IMR-90 (cell line): ENCODE data around the gene UNC5B. TPM values are rescaled to one million over a fixed set of nuclear protein-coding genes. Genes with fewer than 3 reads are reported as not detected.

Experiments
- ATAC-seq: fragments of 200-7000 bp; cut with Tn5 transposase; 2 replicates; pipeline ENCODE4 v1.9.1; 2020; ENCODE audit warnings: low read depth, mild to moderate bottlenecking, moderate library complexity
- BruUV-seq: library from RNA; stranded (reverse); fragments of 400-500 nt; replicated peaks from 2 replicates; lab custom pipeline; 2021; lab: Mats Ljungman, UMichigan
- CTCF ChIA-PET: fragments of 300-600 bp; formaldehyde crosslinking; extraction: SDS; loops from one replicate; lab custom pipeline; 2021; ENCODE audit warnings: antibody characterized with exemption; lab: Yijun Ruan, JAX
- POLR2A ChIA-PET: fragments of 300-600 bp; sonication (Branson Sonifier 250); formaldehyde crosslinking; loops from one replicate; lab custom pipeline; 2022; ENCODE audit warnings: antibody characterized with exemption; ENCODE audit not compliant: unreplicated experiment; lab: Charles Lee
- DNase-seq: peaks from one replicate; pipeline ENCODE4 v3.0.0; 2013
- H2AFZ ChIP-seq: replicated peaks from 2 replicates; pipeline ENCODE3; 2013; ENCODE audit warnings: low read length, mild to moderate bottlenecking; ENCODE audit not compliant: poor library complexity
- H2AK5ac ChIP-seq: 2 replicates; pipeline ENCODE4 v1.6.1; 2013; ENCODE audit warnings: low read depth, low read length, inconsistent platforms
- H2AK9ac ChIP-seq: replicated peaks from 2 replicates; pipeline ENCODE3; 2013; ENCODE audit warnings: mild to moderate bottlenecking, low read depth, low read length, moderate library complexity; ENCODE audit not compliant: poor library complexity
- H2BK120ac ChIP-seq: 2 replicates; pipeline ENCODE4 v1.6.1; 2013; ENCODE audit warnings: low read depth, low read length, inconsistent platforms
- H2BK15ac ChIP-seq: 3 replicates; pipeline ENCODE4 v1.6.1; 2013; ENCODE audit warnings: low read depth, low read length, inconsistent platforms
- H2BK20ac ChIP-seq: 2 replicates; pipeline ENCODE4 v1.6.1; 2013; ENCODE audit warnings: low read depth, mild to moderate bottlenecking, inconsistent platforms, low read length, moderate library complexity
- H2BK5ac ChIP-seq: 2 replicates; pipeline ENCODE4 v1.6.1; 2013; ENCODE audit warnings: mild to moderate bottlenecking, low read depth, low read length, inconsistent platforms; ENCODE audit not compliant: poor library complexity, severe bottlenecking
- H3K14ac ChIP-seq: replicated peaks from 2 replicates; pipeline ENCODE4 v1.6.1; 2013; ENCODE audit warnings: low read depth, low read length, inconsistent platforms
- H3K18ac ChIP-seq: 2 replicates; pipeline ENCODE4 v1.6.1; 2013; ENCODE audit warnings: low read depth, low read length, control low read depth
- H3K23ac ChIP-seq: 2 replicates; pipeline ENCODE4 v1.6.1; 2013; ENCODE audit warnings: low read depth, low read length, inconsistent platforms
- H3K27ac ChIP-seq: 2 replicates; pipeline ENCODE4 v1.5.1; 2013; ENCODE audit warnings: mild to moderate bottlenecking, control low read depth, low read length; ENCODE audit not compliant: insufficient read depth
- H3K27me3 ChIP-seq: 2 replicates; pipeline ENCODE4 v1.6.1; 2013; ENCODE audit warnings: low read length; ENCODE audit not compliant: control insufficient read depth, insufficient read depth
- H3K36me3 ChIP-seq: 2 replicates; pipeline ENCODE4 v1.6.1; 2013; ENCODE audit warnings: low read length, mixed read lengths; ENCODE audit not compliant: control insufficient read depth, insufficient read depth
- H3K4ac ChIP-seq: 2 replicates; pipeline ENCODE4 v1.6.1; 2013; ENCODE audit warnings: low read depth, low read length, inconsistent platforms
- H3K4me1 ChIP-seq: 2 replicates; pipeline ENCODE4 v1.6.1; 2013; ENCODE audit warnings: low read length, mixed read lengths; ENCODE audit not compliant: control insufficient read depth, insufficient read depth
- H3K4me2 ChIP-seq: 2 replicates; pipeline ENCODE4 v1.6.1; 2013; ENCODE audit warnings: low read depth, mild to moderate bottlenecking, control low read depth, low read length, moderate library complexity
- H3K4me3 ChIP-seq: 2 replicates; pipeline ENCODE4 v1.5.1; 2013; ENCODE audit warnings: low read depth, mild to moderate bottlenecking, control low read depth, low read length, moderate library complexity; ENCODE audit not compliant: insufficient read depth
- H3K56ac ChIP-seq: 2 replicates; pipeline ENCODE4 v1.6.1; 2013; ENCODE audit warnings: low read length, inconsistent platforms; ENCODE audit not compliant: insufficient read depth; ENCODE audit errors: extremely low read depth
- H3K79me1 ChIP-seq, 2 experiments: 2 replicates each; pipeline ENCODE4 v1.6.1; 2013; ENCODE audit warnings: low read length in 2 of 2, inconsistent platforms in 1 of 2, low read depth in 1 of 2
- H3K9ac ChIP-seq: 2 replicates; pipeline ENCODE4 v1.6.1; 2013; ENCODE audit warnings: low read depth, low read length, control low read depth
- H3K9me1 ChIP-seq: 2 replicates; pipeline ENCODE4 v1.6.1; 2013; ENCODE audit warnings: low read length, inconsistent platforms; ENCODE audit not compliant: insufficient read depth
- H3K9me3 ChIP-seq: 2 replicates; pipeline ENCODE4 v1.6.1; 2013; ENCODE audit warnings: low read length; ENCODE audit not compliant: control insufficient read depth, insufficient read depth
- H4K20me1 ChIP-seq: 2 replicates; pipeline ENCODE4 v1.6.1; 2013; ENCODE audit warnings: low read length, inconsistent platforms; ENCODE audit not compliant: insufficient read depth
- H4K5ac ChIP-seq: 2 replicates; pipeline ENCODE4 v1.6.1; 2013; ENCODE audit warnings: mild to moderate bottlenecking, low read depth, low read length, control low read depth
- H4K8ac ChIP-seq, 2 experiments: 2 replicates each; pipeline ENCODE4 v1.6.1; 2013; ENCODE audit warnings: low read depth in 2 of 2, low read length in 2 of 2, control low read depth in 1 of 2, inconsistent platforms in 1 of 2
- H4K91ac ChIP-seq: 2 replicates; pipeline ENCODE4 v1.6.1; 2013; ENCODE audit warnings: low read depth, low read length, inconsistent platforms; ENCODE audit not compliant: insufficient read depth
- CTCF ChIP-seq: conservative IDR thresholded peaks from 2 replicates; pipeline ENCODE4 v1.5.1; 2012; ENCODE audit warnings: mild to moderate bottlenecking, low read depth, low read length, improper control_type of control experiment
- NFE2L2 ChIP-seq: fragments of 150-350 bp; IDR thresholded peaks from 2 replicates; pipeline ENCODE4 v1.6.1; 2016; ENCODE audit warnings: low read depth, mild to moderate bottlenecking, low read length
- RAD21 ChIP-seq: IDR thresholded peaks from 2 replicates; pipeline ENCODE4 v1.6.1; 2012; ENCODE audit warnings: low read length, improper control_type of control experiment
- WGBS, 2 experiments: methylation state at CpG; one replicate each; pipeline versions ENCODE4 v1.1.5 to v1.1.7; 2013; ENCODE audit warnings: missing lambda C conversion rate in 2 of 2; ENCODE audit not compliant: insufficient read length in 1 of 2; ENCODE audit errors: extremely low coverage in 2 of 2; 5-methylcytosine and 5-hydroxymethylcytosine counted together
- dilution Hi-C: fragments of 300-500 bp; cut with HindIII; formaldehyde crosslinking; loops from one replicate; pipeline ENCODE4 v1.14.3; 2018; ENCODE audit warnings: low sequenced_read_pairs; ENCODE audit not compliant: unreplicated experiment
- in situ Hi-C: fragments of 300-500 bp; cut with MboI; formaldehyde crosslinking; loops from 3 replicates; pipeline ENCODE4 v1.14.3; 2019; ENCODE audit warnings: low sequenced_read_pairs, inconsistent platforms, mixed read lengths
- intact Hi-C: fragments of 100-400 bp; cut with micrococcal nuclease; formaldehyde crosslinking; loops from 2 replicates; pipeline ENCODE4 v1.10.0; 2022
- polyA plus RNA-seq, 3 experiments: library from polyadenylated mRNA; depleted of rRNA; stranded (reverse); fragments of >200 nt; gene quantifications; 2 replicates each; pipeline ENCODE4 v1.2.3, GENCODE V29; 2012; ENCODE audit warnings: low replicate concordance in 1 of 3
- total RNA-seq: library from RNA; depleted of rRNA; stranded (reverse); fragments of >200 nt; gene quantifications from 2 replicates; pipeline ENCODE4 v1.2.3, GENCODE V29; 2012

Gene UNC5B
- total and polyA plus RNA-seq, 2 of the 4 experiments (the other 2 are of a cell fraction): 1.6 to 4.2 TPM

- TF ChIP-seq RAD21: no peak
These were observed 132.0 kb downstream of the UNC5B start (continued) for GRCh38 chr10:71344154-71344925.

- H3K4ac ChIP-seq: no peak overlapping the region
- no peak overlapping the region for H3K56ac ChIP-seq
- no peaks in the 10 kb centered on the region for H3K36me3 ChIP-seq
- H2BK5ac ChIP-seq: no peak overlapping the region
- no peak overlapping the region for H2AK9ac ChIP-seq
- H2BK15ac ChIP-seq: no peak overlapping the region
- no TSS peak for BruUV-seq
- CTCF ChIA-PET: no interaction called here
- no peak overlapping the region for H3K9ac ChIP-seq
- TF ChIP-seq NFE2L2: no peak
- TF ChIP-seq CTCF: no peak
- H3K23ac ChIP-seq: no peak overlapping the region
- H3K9me1 ChIP-seq: no peaks in the 10 kb centered on the region
- H2AK5ac ChIP-seq: no peak overlapping the region
- intact Hi-C loops: no loop called here
- H4K91ac ChIP-seq: no peak overlapping the region
- in situ Hi-C loops: no loop called here
- no CpG with 5 or more reads among the region's 3 CpGs for WGBS, 2 experiments
- no peak overlapping the region for H2AFZ ChIP-seq
- peaks cover 6% of the 10 kb centered on the region; the same call in 1 of the 2 replicates for H3K4me1 ChIP-seq
- dilution Hi-C loops: no loop called here
- no peak overlapping the region for H4K5ac ChIP-seq
- no peak overlapping the region for H3K27ac ChIP-seq
- H4K8ac ChIP-seq: no peak overlapping the region
- DNase-seq (no peak), ATAC-seq (no peak)
- H3K79me1 ChIP-seq: no peaks in the 10 kb centered on the region
- H3K27me3 ChIP-seq: peaks cover 19% of the 10 kb centered on the region; the same call in 1 of the 2 replicates
- H3K4me3 ChIP-seq: no peak overlapping the region
- no peak overlapping the region for H3K4me2 ChIP-seq
- POLR2A ChIA-PET: no interaction called here
- H3K18ac ChIP-seq: no peak overlapping the region
- H3K9me3 ChIP-seq: no peaks in the 10 kb centered on the region
- H4K20me1 ChIP-seq: no peaks in the 10 kb centered on the region; the same call in 1 of the 2 replicates
- H2BK20ac ChIP-seq: no peak overlapping the region
- no peak overlapping the region for H3K14ac ChIP-seq
- H2BK120ac ChIP-seq: no peak overlapping the region
These were observed 132.7 kb downstream of the UNC5B start for GRCh38 chr10:71344993-71345480.
